HG02588 (cell line): ENCODE results near the gene ULK3.

Experiments used
- ATAC-seq: cut with Tn5 transposase; IDR thresholded peaks from one replicate; pipeline ENCODE4 v1.9.1; 2021; ENCODE audit warnings: mild to moderate bottlenecking, moderate library complexity; ENCODE audit not compliant: unreplicated experiment

Gene ULK3

DNA sequence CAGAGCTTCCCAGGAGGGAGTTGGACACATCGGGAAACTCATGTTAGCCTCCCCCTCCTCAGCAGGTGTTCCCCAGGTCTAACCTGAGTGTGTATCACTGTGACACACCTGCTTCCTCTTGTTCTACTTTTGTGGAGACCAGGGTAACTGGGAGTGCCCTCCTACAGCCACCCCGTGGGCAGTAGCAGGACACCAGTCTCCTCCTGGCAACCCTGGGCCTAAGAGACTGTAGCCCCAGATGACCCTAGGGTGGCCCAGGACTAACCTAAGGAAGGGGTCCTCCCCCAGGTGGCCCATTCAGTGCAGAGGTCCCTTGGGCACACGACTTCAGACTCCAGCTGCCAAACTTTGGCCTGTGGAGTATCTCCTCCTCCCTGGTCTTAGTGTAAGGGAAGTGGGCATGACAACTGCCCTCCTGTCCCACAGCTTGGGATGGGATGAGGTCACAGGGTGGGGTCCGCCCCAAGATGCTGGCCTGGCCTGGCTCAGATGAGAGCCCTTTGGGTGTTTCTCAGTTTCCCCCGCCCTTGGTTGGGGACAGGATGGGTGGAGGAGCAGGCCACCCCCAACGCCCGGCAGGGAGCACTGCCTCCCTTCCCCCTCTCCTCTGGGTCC is 56.3 kb downstream of the ULK3 start:
- no peak for ATAC-seq
